ENCODE data around the gene SYT4. TPM values are rescaled to one million over a fixed set of nuclear protein-coding genes. Genes with fewer than 3 reads are reported as not detected.

The SYT4 gene
- total RNA-seq, 1 experiment from 2014 or later: not detected

DNA sequence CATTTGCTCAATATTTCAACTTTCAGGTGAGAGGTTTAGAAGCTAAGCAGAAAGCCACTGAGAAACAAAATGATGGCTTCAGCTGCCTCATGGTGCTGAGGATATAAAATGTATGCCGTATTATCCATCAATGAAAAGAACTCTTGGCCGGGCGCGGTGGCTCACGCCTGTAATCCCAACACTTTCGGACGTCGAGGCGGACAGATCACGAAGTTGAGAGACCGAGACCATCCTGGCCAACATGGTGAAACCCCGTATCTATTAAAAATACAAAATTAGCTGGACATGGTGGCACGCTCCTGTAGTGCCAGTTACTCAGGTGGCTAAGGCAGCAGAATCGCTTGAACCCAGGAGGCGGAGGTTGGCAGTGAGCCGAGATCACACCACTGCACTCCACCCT, 6.0 kb upstream of the SYT4 start:
- no peak overlapping the region for H3K27ac ChIP-seq (ENCODE audit: low read length)
- H3K4me2 ChIP-seq (ENCODE audit: low read length): no peak overlapping the region

GRCh38 chr18:43279015-43279744, 1.9 kb upstream of the SYT4 start:
- H3K36me3 ChIP-seq (ENCODE audit: low read depth, low read length): no peaks in the 10 kb centered on the region
- H2AFZ ChIP-seq (ENCODE audit: low read length): no peak overlapping the region
- no peak overlapping the region for H3K27ac ChIP-seq (ENCODE audit: low read length)
- POLR2A ChIA-PET (ENCODE audit: unreplicated experiment): no interaction called here
- ATAC-seq (no peak), DNase-seq (no peak)
- H3K4me3 ChIP-seq (ENCODE audit: low read length): no peak overlapping the region
- H3F3A ChIP-seq (ENCODE audit: low read length, unreplicated experiment): no peaks in the 10 kb centered on the region
- TF ChIP-seq EZH2phosphoT487 (IDR thresholded peaks at IDR 0.05; ENCODE audit: borderline replicate concordance, low read length): no peak
- TF ChIP-seq EZH2 (IDR thresholded peaks at IDR 0.05; ENCODE audit: low read length, unreplicated experiment): no peak
- no peak for TF ChIP-seq CTCF (conservative IDR thresholded peaks at IDR 0.05; ENCODE audit: low read depth, low read length)
- no peaks in the 10 kb centered on the region for H4K20me1 ChIP-seq (ENCODE audit: low read length)
- intact Hi-C loops (cut with micrococcal nuclease): loop anchor here (10.0 kb wide), 1 partner anchor 984 kb away; no protein-coding TSS in a partner anchor
- CTCF ChIA-PET: no interaction called here
- no peaks in the 10 kb centered on the region for H3K27me3 ChIP-seq (ENCODE audit: low read length)
- H3K9me3 ChIP-seq (ENCODE audit: low read length): no peaks in the 10 kb centered on the region
- BruUV-seq (replicated peaks): no TSS peak
- H3K9me2 ChIP-seq (replicated peaks; ENCODE audit: low read length): no peaks in the 10 kb centered on the region
- H3K4me2 ChIP-seq (ENCODE audit: low read length): no peak overlapping the region
- no peaks in the 10 kb centered on the region for H3K79me2 ChIP-seq (ENCODE audit: low read length)
- no peak overlapping the region for H3K9ac ChIP-seq (ENCODE audit: low read length)
- H3K4me1 ChIP-seq (ENCODE audit: insufficient read depth, low read length): no peaks in the 10 kb centered on the region

More for the DNA sequence above, 6.0 kb upstream of the SYT4 start:
- Histone ChIP-seq H3K4me1 (ENCODE audit: insufficient read depth, low read length) (no peaks in the 10 kb centered on the region), H3K79me2 (ENCODE audit: low read length) (no peaks in the 10 kb centered on the region), H3K36me3 (ENCODE audit: low read depth, low read length) (no peaks in the 10 kb centered on the region), H3F3A (ENCODE audit: low read length, unreplicated experiment) (no peaks in the 10 kb centered on the region), H3K9ac (ENCODE audit: low read length) (no peak overlapping the region), H3K9me2 (replicated peaks; ENCODE audit: low read length) (no peaks in the 10 kb centered on the region), H3K27me3 (ENCODE audit: low read length) (no peaks in the 10 kb centered on the region), H3K4me3 (ENCODE audit: low read length) (no peak overlapping the region), H3K9me3 (ENCODE audit: low read length) (no peaks in the 10 kb centered on the region), H2AFZ (ENCODE audit: low read length) (no peak overlapping the region), H4K20me1 (ENCODE audit: low read length) (no peaks in the 10 kb centered on the region)
- CTCF ChIA-PET: no interaction called here
- ATAC-seq: no peak
- POLR2A ChIA-PET (ENCODE audit: unreplicated experiment): no interaction called here
- TF ChIP-seq CTCF (conservative IDR thresholded peaks at IDR 0.05; ENCODE audit: low read depth, low read length) (no peak), EZH2phosphoT487 (IDR thresholded peaks at IDR 0.05; ENCODE audit: borderline replicate concordance, low read length) (no peak), EZH2 (IDR thresholded peaks at IDR 0.05; ENCODE audit: low read length, unreplicated experiment) (no peak)
- BruUV-seq (replicated peaks): no TSS peak
- DNase-seq: no peak
- intact Hi-C loops (cut with micrococcal nuclease): no loop called here

DNA sequence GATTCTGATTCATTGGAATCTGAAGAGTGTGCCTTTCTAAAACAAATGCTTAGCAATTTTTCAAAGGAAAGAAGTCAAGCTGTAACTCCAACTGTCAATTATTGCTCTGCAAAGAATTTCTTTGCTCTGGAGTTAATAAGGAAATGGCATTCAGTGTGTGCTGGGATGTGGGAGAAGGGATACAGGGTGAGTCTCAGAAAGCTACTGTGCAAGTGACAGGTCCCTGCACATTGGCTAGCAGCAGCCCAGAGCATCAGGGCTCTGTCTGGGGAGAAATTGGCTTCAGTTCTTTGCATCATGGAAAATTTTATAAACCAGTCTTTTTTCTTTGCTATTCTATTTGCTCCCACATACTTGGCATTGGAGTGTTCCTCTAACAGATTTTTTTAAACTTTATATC, 1.1 kb upstream of the SYT4 start:
- Histone ChIP-seq H3K36me3 (ENCODE audit: low read depth, low read length) (no peaks in the 10 kb centered on the region), H3K79me2 (ENCODE audit: low read length) (no peaks in the 10 kb centered on the region), H2AFZ (ENCODE audit: low read length) (no peak overlapping the region), H3K27me3 (ENCODE audit: low read length) (no peaks in the 10 kb centered on the region), H3F3A (ENCODE audit: low read length, unreplicated experiment) (no peaks in the 10 kb centered on the region), H3K4me1 (ENCODE audit: insufficient read depth, low read length) (no peaks in the 10 kb centered on the region), H3K9ac (ENCODE audit: low read length) (no peak overlapping the region), H4K20me1 (ENCODE audit: low read length) (no peaks in the 10 kb centered on the region), H3K27ac (ENCODE audit: low read length) (no peak overlapping the region), H3K4me2 (ENCODE audit: low read length) (no peak overlapping the region), H3K9me3 (ENCODE audit: low read length) (no peaks in the 10 kb centered on the region), H3K4me3 (ENCODE audit: low read length) (no peak overlapping the region), H3K9me2 (replicated peaks; ENCODE audit: low read length) (no peaks in the 10 kb centered on the region)
- intact Hi-C loops (cut with micrococcal nuclease): loop anchor here (10.0 kb wide), 1 partner anchor 984 kb away; no protein-coding TSS in a partner anchor
- DNase-seq: no peak
- TF ChIP-seq EZH2 (IDR thresholded peaks at IDR 0.05; ENCODE audit: low read length, unreplicated experiment) (no peak), CTCF (conservative IDR thresholded peaks at IDR 0.05; ENCODE audit: low read depth, low read length) (no peak), EZH2phosphoT487 (IDR thresholded peaks at IDR 0.05; ENCODE audit: borderline replicate concordance, low read length) (no peak)
- POLR2A ChIA-PET (ENCODE audit: unreplicated experiment): no interaction called here
- BruUV-seq (replicated peaks): no TSS peak
- ATAC-seq: no peak
- CTCF ChIA-PET: no interaction called here
